HTR-8/SVneo (cell line): ENCODE measurements around the gene AP3B1.
A peak's percentile ranks its signal among the peaks of the same experiment; 100 is the strongest.
"Not testable (repeated sequence)": the region's sequence is repeated elsewhere in the genome, so short reads cannot be mapped to it uniquely, and the experiment has no call there.

Source experiments
- DNase-seq: peaks from one replicate; pipeline ENCODE4 v3.0.0; 2011; ENCODE audit warnings: low spot score, mixed read lengths; ENCODE audit not compliant: insufficient read length
- FAIRE-seq: peaks from 2 replicates; lab custom pipeline; 2011; peaks lifted over from hg19 to GRCh38; lab: Jason Lieb, UNC

The AP3B1 gene

GRCh38 chr5:78077369-78078068 is 217.0 kb downstream of the AP3B1 start:
- FAIRE-seq = no peak

GRCh38 chr5:78076351-78076750 is 218.1 kb downstream of the AP3B1 start:
- DNase-seq = no peak
- no peak for FAIRE-seq

More at GRCh38 chr5:78077369-78078068, 217.0 kb downstream of the AP3B1 start:
- no peak for DNase-seq

DNA sequence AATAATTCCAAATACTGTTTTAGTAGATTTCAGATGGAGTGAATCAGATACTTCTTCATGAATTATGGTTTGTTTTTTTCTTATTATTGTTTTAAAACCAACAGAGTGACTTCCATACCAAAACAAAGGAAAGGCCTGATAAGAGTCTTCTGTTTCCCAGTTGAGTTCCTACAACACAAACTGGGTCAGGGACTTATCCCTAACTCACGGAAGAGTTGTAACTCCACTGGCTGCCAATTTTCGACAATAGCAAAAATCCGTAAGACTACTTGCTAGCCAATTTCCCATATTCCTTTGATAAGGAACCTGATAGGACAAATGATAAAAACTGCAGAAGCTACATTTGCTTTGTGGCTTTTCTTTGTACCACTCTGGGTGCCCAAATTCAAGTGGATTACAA is 219.2 kb downstream of the AP3B1 start:
- no peak for FAIRE-seq

GRCh38 chr5:78070691-78071090 is 223.8 kb downstream of the AP3B1 start:
- DNase-seq, FAIRE-seq: not testable (repeated sequence)

More for the DNA sequence above, 219.2 kb downstream of the AP3B1 start:
- no peak for DNase-seq

GRCh38 chr5:78067581-78067980 is 226.9 kb downstream of the AP3B1 start:
- FAIRE-seq, DNase-seq: not testable (repeated sequence)

GRCh38 chr5:78066722-78067121 is 227.8 kb downstream of the AP3B1 start:
- DNase-seq, FAIRE-seq: not testable (repeated sequence)

GRCh38 chr5:78065663-78066062 is 228.8 kb downstream of the AP3B1 start:
- DNase-seq = no peak
- no peak for FAIRE-seq

DNA sequence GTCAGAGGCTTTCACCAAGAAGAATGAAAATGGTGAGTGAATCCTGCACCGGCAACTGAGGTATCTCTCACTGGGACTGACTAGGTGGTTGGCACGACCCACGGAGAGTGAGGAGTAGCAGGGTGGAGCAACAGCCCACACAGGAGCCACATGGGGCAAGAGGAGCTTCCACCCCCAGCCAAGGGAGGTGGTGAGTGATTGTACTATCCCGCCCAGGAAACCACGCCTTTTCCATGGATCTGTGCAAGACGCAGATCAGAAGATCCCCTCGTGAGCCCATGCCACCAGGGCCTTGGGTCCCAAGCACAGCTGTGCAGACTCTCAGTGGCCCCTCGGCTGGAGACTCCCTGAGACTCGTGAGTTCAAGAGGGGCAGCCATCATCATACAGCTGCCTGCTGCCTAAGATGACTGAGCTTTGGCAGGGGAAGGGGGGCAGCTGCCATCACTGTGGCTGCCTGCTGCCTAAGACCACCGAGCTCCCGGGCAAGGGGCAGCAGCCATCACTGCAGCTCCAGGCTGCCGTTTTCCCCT is 229.5 kb downstream of the AP3B1 start:
- FAIRE-seq (no peak), DNase-seq (no peak)

GRCh38 chr5:78063495-78063894 is 231.0 kb downstream of the AP3B1 start:
- DNase-seq (no peak), FAIRE-seq (no peak)

DNA sequence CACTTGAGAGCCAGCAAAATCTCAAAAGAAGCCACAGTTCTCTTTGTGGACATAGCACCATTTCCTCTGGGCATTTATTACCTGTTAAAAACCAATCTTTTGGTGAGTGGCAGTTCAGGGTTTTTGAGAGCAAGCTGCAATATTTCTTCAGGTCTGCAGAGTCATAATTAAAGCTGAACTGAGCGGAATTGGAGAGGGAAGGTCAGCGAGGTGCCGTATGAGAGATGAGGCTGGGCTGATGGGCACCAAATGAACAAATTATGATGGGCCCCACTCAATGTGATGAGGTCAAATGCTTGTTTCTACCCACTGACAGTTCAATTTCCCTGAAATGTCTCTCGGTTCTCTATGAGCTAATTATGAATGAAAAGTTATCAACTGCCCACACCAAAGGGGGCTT is 231.9 kb downstream of the AP3B1 start:
- DNase-seq (no peak), FAIRE-seq (no peak)

DNA sequence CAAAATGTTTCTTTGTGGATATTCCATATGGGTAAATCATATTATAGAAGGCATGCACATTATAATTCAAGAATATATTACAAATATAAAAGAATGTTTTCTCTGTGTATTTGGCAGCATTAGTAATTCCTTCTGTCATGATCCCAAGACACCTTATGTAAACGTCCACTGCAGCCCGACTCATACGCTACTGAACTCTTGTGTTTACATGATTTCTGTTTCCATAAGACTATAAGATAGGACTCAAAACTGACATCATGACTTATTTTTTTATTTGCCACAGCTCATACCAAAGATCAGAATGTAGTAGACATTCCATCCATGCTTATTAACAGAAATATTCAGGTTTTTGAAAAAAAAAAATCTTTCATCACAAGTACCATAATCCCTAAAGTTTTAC is 234.1 kb downstream of the AP3B1 start:
- FAIRE-seq (no peak), DNase-seq (no peak)

- no peak for DNase-seq
- FAIRE-seq = no peak
Measured at GRCh38 chr5:78058625-78059024, 235.9 kb downstream of the AP3B1 start.

DNA sequence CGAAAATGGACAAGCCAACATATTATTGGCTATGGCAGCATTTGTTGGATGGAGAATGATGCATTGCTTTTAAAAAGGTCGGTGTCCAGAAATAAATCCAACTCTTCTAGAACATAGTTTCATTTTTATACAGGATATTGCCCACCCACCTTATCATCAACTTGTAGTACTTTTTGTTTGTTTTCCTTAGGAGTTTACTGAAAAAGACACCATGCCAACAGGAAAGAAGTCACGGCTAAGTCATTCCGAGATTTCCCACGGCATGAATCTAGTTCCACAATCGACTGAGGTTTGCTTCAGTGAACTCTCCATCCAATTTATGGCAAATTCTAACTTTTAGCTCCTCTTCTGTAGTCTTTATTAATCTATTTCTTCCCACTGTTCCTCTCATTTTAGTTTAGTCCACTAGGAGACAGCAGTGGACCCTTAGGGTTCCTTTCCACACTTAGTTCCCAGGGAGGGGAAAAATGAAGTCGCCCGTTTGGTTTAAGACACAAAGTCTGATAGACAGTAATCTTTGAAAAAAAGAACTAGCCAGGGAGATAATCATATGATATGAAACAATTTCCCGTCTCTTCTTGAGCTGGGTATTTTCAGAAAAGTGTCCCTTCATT is 237.5 kb downstream of the AP3B1 start:
- DNase-seq (no peak), FAIRE-seq (no peak)

DNA sequence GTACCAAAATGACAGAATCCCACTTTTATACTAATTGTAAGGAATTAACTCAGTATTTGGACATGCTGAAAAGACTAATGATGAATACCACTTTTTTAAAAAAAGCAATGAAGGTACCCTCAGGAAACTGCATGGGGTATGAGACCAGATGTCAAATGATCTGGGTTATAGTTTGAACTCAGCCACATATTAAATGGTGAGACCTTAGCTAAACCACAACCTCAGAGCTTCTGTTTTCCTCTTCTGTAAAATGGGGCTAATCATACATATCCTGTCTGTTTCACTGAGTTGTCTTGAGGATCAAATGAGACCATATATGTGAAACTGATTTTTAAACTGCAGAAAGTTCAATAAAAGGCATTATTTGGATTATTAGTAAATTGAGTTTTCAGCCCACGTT is 238.4 kb downstream of the AP3B1 start:
- DNase-seq (no peak), FAIRE-seq (no peak)

- no peak for FAIRE-seq
- DNase-seq = peak; percentile 12
Measured at GRCh38 chr5:78050888-78051287, 243.6 kb downstream of the AP3B1 start.

DNA sequence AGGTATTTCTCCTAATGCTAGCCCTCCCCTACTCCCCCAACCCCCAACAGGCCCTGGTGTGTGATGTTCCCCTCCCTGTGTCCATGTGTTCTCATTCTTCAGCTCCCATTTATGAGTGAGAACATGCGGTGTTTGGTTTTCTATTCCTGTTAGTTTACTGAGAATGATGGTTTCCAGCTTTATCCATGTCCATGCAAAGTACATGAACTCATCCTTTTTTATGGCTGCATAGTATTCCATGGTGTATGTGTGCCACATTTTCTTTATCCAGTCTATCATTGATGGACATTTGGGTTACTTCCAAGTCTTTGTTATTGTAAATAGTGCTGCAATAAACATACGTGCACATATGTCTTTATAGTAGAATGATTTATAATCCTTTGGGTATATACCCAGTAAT is 247.7 kb downstream of the AP3B1 start:
- not testable (repeated sequence) for DNase-seq, FAIRE-seq

GRCh38 chr5:78046006-78046405 is 248.5 kb downstream of the AP3B1 start:
- DNase-seq (no peak), FAIRE-seq (no peak)

- DNase-seq (no peak), FAIRE-seq (no peak)
Measured at GRCh38 chr5:78041805-78042204, 252.7 kb downstream of the AP3B1 start.

- no peak for FAIRE-seq
- DNase-seq = no peak
Measured at GRCh38 chr5:78025540-78025939, 269.0 kb downstream of the AP3B1 start.

DNA sequence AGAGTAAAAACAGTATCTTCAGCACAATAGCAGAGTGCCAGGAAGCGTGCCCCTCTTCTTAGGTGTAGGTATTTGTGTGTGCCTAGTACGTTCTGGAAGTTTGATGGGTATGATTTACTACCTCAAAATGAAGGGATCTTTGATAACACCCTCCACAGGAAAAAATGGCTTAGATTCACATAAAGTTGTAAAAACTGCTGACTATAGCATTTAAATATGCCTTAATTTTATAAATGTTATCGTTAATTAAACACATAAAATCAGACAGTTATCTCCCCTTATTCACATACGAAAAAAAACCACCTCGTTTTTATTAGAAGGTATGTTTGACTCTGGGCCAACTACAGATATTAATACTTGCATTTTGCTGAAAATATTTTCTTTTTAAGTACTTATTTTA is 274.8 kb downstream of the AP3B1 start:
- DNase-seq (no peak), FAIRE-seq (no peak)

GRCh38 chr5:78016863-78017529 is 277.5 kb downstream of the AP3B1 start:
- no peak for FAIRE-seq
- no peak for DNase-seq
